Superior temporal gyrus (tissue), 1 donor: ENCODE results near the gene NOVA1.

Experiments
- DNase-seq: peaks from one replicate; pipeline ENCODE4 v3.0.0-alpha.2; 2016; ENCODE audit errors: extremely low spot score

The NOVA1 gene

DNA sequence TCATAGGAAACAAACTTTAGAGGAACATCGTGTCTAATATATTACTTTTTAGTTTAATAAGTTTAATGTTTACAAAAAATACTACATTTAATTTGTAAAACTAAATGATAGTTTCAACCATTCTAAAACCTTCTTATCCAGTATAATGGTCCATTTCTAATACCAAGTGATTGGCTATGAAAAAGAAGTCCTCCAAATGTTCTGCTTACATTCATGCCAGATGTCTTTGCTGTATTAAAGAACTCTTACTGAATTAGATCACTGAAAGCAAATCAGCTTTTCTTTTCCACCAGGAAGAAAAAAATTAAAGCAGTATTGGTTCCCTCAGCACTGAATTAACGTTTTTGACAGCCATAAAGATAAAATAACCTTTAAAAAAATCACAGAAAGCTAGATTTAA is 3.7 kb downstream of the NOVA1 start:
- no peak for DNase-seq

DNA sequence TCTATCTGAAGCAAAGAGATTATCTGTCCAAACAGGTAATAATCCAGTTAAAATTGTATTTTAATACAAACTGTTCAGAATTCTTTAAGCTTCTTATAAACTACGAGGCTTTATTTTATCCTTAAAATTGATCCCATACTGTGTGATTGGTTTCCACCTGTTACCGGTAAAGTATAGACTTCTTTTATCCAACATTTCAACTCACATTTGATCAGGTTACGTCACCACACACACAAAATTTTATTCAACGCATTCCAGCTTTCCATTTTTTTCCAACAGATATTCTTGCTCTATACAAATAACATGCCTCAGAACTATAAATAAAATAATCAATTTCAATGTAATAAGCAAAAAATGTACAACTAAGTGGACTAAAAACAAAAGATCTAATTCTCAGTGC is 4.5 kb downstream of the NOVA1 start:
- peak; percentile 37 for DNase-seq

DNA sequence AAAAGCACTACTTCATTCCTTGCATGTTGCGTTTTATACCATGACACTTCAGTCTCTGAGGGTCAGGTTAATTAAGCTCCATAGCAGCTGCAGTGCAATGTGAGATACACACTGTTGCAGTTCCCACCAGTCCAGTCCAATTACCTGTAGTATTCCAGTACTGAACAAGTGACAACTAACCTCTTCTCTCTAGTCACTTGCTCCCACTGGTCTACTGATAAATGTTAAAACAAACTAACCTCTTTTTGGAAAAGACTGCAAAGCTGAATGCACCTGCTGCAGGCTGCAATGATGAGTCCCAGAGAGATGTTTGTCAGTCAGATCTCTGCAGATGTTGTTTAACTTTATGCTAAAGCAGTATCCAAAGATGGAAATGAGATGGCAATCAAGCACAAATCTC is 7.9 kb downstream of the NOVA1 start:
- peak; percentile 55 for DNase-seq

DNA sequence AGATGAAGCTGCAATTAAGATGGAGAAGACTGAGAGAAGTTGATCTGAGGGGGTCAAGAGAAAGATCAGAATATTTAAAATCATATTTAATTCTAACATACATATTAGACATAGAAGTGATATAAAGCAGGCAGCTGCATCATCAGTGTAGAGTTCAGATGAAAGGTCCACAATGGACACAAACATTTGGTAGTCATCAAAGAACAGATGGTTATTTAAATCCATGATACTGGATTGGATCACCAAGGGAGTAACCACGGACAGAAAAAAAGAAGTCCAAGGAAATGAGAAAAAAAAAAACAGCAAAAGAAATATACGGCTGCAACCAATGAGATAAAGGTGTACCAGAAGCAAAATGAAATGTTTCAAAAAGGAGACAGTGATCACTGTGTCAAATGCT is 20.1 kb downstream of the NOVA1 start:
- no peak for DNase-seq

DNA sequence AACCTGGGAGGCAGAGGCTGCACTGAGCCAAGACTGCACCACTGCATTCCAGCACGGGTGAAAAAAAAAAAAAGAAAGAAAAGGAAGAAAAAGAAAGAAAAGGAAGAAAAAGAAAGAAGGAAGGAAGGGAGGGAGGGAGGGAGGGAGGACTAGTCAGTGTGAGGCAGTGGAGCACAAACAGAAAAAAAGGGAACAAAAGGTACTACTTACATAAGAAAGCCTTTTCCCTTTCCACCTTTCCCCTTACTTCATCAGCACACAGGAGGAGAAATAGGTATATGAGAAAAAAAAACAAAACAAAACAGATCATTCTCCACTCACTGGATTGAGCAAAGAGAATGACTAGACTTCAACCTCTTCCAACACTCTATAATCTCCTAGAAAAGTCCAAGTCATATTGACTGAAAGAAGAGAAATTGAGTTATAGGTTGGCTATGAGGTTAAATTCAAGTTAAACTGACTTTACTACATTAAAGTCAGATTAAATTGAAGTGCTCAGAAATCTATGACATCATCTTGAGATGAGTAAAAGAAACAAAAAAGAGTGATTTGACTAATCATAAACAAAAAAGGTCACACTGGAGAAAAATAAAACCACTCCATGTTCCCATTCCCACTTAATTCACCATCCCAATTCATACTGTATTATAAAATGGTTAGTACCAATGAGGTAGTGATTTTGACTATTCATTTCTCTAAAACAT is 43.6 kb downstream of the NOVA1 start:
- no peak for DNase-seq

DNA sequence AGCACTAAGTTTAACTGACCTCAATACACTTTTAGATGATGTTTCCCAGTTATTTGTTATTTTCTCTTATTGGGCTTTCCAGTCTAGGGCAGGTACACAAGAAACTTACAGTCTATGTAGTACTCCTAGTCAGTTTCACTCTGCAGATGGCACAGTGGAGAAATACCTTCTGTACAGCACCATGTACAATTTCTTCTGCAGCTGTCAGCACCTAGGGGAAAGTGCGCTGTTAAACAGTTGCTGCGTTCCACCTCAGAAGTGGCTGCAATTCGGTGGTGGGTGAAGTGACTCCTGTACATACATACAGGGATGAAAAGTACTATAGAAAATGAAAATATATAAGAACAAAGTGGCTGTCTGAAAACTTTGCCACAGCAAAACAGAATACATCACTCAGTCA is 48.3 kb downstream of the NOVA1 start:
- DNase-seq, result no peak

DNA sequence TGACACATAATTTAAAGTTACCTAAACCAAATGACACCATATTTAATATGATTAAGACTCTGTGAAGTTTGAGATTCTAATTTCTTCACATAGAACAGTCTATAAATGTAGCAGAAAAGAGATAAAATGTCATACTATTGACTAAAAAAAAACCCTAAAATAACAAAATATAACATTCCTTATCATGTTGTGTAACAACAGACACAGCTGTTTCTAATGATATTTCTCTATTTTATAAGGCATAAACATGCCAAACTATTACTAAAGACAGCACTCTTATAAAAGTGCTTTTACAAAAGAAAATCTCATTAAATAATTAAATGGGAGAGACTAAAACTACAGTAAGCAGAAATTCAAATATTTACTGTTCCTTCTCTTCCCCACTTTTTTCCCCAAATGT is 49.4 kb downstream of the NOVA1 start:
- no peak for DNase-seq

DNA sequence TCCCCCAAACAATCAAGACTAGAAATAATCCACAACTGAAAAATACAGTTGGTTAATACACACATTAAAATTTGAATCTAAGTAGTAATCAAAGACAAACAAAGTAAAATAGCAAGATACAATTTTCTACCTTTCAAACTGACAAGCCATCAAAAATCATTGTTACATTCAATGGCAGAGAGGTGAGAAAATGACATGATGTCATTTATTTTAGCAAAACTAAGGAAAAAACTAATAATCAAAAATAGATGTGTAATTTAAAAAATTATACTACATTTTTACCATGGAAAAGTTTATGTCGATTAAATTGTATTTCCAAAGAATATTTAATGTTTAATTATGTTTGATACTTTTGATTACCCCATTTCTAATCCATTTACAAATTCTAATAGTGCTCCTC is 59.7 kb downstream of the NOVA1 start:
- no peak for DNase-seq

DNA sequence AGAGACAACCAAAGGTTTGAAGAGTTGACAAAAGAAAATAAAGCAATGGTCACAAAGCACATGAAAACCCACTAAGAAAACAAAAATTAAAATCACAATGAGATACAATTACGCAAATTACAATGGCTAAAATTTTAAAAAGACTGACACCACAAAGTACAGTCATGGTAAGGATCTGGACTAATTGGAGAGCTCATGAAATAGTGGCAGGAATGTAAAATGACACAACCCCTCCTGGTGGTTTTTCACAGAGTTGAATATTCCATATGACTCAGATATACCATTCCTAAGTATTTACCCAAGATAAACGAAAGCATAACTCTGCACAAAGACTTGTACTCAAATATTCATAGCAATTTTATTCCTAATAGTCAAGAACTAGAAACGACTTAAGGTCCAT is 65.9 kb downstream of the NOVA1 start:
- no peak for DNase-seq

DNA sequence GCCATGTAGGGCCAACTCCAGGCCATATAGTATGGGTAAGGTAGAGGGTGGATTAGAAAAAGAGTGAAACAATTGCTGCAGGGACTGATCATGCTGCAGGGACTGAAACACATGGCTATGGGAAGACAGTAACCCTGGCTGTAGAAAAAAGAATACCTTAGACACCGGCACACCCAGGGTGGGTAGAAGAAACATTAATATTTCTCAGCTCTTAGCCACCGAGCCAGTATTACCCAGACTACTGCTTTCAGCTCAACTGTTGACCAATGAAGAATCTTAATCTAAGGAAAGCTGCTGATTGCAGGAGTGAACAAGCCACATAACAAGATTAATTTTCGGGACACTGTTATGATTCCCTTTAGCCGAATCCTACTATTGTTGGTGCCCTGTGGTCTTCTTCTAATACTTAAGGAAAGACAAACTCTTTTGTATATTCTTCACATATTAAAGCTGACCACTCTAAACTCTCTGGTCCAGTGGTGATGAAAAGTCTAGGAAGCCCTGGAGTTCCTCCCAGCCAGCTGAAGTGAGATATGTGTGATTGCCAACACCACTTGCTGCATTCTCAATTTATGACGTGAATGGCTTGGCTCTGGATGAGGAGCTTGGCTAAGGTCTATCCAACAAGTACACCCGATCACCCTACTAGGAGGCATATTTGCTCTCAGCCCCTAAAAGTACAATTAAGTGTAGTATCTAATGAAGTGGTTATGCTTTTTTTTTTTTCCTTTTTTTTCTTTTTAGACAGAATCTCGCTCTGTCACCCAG is 69.2 kb downstream of the NOVA1 start:
- DNase-seq, result no peak

DNA sequence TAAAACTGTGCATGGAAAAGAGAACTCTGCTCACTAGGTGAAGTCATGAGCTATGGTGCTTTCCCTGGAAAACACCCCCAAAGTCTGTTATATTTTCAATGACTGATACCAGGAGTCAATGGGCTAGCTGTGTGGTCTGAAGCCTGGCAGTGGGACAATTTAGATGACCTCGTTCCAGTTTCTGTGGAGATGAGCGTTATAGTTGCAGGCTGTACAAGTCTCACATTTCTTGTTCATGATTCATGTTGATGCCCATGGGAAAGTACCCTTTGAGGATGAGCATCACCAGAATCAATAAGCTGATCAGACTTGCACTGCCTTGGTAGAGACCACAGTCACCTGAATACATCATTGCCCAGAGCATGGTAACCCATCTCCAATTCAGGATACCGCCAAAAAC is 70.7 kb downstream of the NOVA1 start:
- no peak for DNase-seq

DNA sequence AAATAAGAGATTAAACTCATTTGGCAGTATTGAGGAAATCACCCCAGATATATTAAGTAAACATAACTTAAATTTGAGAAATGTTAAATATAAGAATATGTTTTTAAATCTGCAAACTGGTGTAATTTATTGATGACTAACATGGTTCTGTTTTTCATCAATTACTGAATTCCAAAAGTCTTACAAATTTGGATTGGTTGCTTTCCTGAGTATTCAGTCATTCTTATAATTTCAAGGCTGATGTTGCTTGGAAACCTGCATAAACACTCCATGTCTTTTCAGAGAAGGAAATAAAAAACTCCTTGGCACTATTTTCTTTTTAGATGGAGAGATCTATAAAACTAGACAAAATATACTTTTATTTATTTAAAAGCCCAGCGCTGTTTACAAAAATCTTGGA is 71.7 kb downstream of the NOVA1 start:
- no peak for DNase-seq

DNA sequence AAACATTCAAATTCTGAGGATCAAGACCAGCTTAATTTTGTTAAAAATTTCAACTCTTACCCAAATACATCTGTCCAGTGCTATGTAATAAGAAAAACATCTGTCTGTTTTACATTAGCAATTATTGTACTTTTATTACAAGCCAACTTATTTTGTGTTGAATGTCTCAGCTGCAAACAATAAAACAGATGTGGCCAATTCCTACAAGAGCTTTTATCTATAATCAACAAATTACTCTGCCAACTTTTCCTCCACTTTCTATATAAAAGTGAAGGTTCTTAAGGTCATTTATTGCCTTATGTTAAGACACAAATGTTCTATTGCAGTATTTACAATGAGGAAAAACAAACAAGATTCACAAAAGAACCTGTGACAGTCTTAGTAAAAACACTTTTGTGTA is 72.7 kb downstream of the NOVA1 start:
- DNase-seq, result no peak

DNA sequence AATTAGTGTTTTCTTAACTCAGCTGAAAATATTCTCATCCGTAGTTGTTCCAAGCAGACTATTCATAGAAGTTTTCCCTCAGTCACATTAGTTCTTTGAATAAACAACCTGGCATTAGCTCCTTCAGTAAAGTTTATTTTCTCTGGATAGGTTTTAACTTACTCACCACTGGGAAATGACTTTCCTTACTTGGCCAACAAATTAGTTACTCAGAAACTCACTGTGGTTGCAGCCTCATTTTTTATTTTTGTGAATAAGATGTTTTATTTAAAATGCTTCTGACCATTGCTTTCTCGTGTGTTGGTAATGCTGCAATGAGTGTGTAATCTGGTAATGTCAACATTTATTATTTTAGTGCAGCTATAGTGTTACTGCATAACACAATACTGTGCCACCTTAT is 74.9 kb downstream of the NOVA1 start:
- no peak for DNase-seq

DNA sequence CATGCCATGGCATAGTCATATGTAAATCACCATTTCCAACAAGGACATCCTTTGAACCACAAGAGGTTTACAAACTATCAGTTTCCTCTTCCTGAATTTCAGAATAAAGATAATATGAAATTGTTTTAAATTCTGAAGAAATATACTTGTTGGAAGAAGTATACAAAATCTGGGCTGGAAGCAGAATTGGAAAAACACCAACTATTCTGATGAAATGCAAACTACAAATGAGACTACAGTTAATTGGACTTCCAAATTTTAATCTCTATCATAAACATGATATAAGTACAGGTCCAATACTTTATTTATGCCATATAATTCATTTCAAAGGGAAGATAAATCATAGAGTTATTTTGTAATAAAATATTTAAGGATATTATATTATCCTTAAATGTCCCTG is 80.1 kb downstream of the NOVA1 start:
- no peak for DNase-seq

DNA sequence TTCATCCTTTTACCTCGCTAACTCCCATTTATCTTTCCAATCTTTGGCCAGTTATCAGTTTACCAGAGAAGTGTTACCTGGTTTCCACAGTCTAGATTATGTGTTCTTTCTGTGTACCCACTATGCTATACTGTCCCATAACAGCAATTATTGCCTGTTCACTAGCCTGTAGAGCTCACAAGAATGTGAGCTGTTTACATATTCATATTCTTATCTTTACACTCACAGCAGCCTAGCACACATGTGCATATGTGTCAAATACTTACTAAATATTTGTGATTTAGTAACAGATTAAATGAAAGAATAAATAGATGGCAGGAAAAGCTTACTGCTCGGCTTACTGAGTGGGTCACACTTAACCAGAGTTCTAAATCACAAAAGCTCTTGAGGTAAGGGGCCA is 97.8 kb downstream of the NOVA1 start:
- no peak for DNase-seq

DNA sequence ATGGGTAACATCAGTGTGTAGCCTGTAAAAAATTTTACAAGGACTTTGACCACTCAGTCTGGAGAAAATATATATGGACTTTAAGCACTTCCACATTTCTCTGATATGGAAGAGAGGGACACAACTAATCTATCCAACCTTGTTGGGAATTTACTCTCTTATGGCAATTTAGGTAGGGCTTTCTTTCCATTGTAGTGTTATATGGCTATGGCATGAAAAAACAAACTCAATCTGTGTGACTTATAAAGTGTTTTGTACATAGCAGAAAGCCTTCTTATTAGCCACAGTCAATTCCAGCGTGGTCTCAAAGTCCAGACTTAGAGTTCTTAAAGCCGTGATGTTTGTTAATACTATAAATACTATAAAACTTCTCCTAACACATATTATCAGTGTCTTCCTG is 98.3 kb downstream of the NOVA1 start:
- DNase-seq, result no peak

DNA sequence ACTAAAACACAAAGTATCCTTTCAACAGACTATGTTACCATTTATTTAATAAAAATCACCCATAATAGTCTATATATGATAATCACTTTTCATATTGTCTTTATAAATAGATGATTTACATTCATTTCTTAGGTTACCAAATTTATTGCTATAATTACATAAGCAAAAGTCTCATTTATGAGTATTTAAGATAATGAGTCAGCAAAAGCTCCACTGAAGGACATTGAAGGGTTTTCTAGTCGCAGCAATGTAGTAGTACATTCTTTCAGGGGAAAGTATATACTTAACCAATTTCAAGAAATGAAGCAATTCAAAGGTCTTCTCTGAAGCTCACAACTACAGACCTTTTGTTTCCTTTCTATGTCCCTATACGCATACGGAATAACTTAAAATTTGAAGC is 110.9 kb downstream of the NOVA1 start:
- no peak for DNase-seq

DNA sequence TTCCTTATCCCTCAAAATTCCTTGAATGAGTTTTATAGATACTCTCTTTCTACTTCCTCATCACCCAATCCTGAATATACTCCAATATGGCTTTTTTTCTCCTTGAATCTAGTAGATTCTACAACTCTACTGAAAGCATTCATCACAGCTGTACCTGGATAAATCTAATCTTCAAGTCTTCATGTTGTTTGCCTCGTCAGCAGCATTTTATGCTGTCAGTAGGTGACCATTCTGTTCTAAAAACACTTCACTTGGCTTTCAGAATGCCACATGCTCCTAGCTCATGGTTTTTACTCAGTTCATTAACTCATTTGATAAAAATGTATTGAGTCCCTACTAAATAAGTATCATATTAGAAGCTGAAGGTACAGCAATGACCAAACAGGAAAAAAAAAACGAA is 113.3 kb downstream of the NOVA1 start:
- DNase-seq, result no peak

DNA sequence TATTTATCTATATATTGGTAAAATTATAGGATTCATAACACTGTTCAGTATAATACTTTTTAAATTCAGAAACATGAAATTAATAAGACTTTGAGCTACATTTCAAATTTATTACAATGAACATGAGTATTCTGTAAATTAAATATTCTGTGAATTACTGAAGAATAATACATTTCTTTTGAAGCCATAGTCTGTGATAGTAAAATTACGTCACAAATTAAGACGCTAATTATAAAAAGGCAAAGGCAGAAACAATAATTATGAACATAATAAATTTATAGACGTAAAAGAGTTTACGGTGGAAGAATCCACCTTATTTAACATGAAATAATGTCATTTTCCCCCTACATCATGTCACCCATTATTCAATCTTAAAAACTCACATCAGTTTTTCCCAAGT is 118.9 kb downstream of the NOVA1 start:
- DNase-seq, result no peak

DNA sequence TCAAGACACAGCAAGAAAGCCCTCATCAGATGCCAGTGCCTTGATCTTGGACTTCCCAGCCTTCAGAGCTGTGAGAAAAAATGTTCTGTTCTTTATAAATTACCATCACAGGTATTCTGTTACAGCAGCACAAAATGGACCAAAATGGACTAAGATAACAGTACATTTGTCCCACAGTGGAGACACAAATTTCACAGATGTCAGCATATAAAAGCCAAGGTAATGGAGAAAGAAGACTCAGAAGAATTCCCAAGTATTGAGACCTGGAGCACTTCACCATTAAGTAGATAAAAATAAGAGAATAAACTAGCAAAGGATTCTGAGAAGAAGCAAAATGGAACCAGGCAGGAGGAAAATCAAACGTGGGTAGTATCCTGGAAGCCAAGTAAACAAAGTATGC is 131.0 kb downstream of the NOVA1 start:
- DNase-seq, result no peak

DNA sequence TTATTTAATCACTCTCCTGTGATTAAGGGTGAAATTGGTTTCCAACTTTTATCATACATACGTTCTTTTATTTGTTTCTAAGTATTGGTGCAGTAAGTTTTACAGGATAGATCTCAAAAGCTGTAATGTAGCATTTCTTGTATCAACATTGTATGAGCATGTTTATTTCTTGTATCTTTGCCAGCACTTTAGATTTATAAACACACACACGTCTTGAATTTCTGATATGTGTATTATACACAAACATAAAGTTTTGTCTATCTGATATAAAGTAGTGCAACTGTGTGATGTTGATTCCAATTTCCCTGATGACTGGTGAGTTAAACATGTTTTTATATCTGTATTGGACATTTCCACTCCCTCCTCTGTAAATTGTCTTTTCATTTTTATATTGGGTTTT is 134.7 kb downstream of the NOVA1 start:
- no peak for DNase-seq

DNA sequence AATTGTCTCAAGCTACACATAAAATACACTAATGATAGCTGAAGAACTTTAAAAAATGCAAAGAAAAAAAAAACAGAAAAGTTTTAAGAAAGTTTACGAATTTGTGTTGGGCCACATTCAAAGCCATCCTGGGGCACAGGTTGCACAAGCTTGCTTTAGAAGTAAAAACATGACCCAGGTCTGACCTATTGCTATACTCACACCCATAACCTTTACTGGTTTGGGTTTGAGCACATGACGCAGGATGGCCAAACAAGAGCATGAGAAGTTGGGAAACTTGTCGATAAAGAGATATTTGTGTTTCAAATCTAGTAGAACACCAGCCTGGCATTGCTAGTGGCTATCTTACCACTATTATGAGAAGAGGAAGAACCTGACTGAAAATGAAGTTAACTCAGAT is 143.7 kb downstream of the NOVA1 start:
- DNase-seq, result no peak
